HTERT RPE-1 (cell line): Measurements from ENCODE around the gene ZNF410.
"Not testable (repeated sequence)": the region's sequence is repeated elsewhere in the genome, so short reads cannot be mapped to it uniquely, and the experiment has no call there.

Experiments
- in situ Hi-C: fragments of 300-500 bp; cut with MboI; formaldehyde crosslinking; loops from 4 replicates; pipeline ENCODE4 v1.14.3; 2020; ENCODE audit warnings: low sequenced_read_pairs

Gene ZNF410

GRCh38 chr14:73886449-73887317, at the start of gene ZNF410:
TSS of gene ZNF410 (plus strand) at chr14:73886859. CDS start at chr14:73892176, 5,317 bp downstream.
- in situ Hi-C loops = no loop called here

- in situ Hi-C loops = not testable (repeated sequence)
Observed at GRCh38 chr14:73838293-73839034, 48.2 kb upstream of the ZNF410 start.

- in situ Hi-C loops = no loop called here
Observed at GRCh38 chr14:73842201-73842600, 44.5 kb upstream of the ZNF410 start.

- in situ Hi-C loops = no loop called here
Observed at GRCh38 chr14:73842851-73843250, 43.8 kb upstream of the ZNF410 start.

- in situ Hi-C loops = no loop called here
Observed at GRCh38 chr14:73843296-73843695, 43.4 kb upstream of the ZNF410 start.

GRCh38 chr14:73846947-73847346, 39.7 kb upstream of the ZNF410 start:
- in situ Hi-C loops = no loop called here

- in situ Hi-C loops = no loop called here
Observed at GRCh38 chr14:73851000-73851399, 35.7 kb upstream of the ZNF410 start.

GRCh38 chr14:73851567-73852382, 34.9 kb upstream of the ZNF410 start, which contains the start of gene PTGR2:
TSS of gene PTGR2 (plus strand) at chr14:73851831. CDS start at chr14:73858863, 7,032 bp downstream.
- in situ Hi-C loops = no loop called here

- in situ Hi-C loops = no loop called here
Observed at GRCh38 chr14:73859145-73859544, 27.5 kb upstream of the ZNF410 start.

GRCh38 chr14:73861073-73861472, 25.6 kb upstream of the ZNF410 start:
- in situ Hi-C loops = no loop called here

GRCh38 chr14:73862480-73862879, 24.2 kb upstream of the ZNF410 start:
- in situ Hi-C loops = no loop called here

GRCh38 chr14:73863209-73863608, 23.4 kb upstream of the ZNF410 start:
- in situ Hi-C loops = no loop called here

- in situ Hi-C loops = no loop called here
Observed at GRCh38 chr14:73865534-73866113, 21.0 kb upstream of the ZNF410 start.

GRCh38 chr14:73869754-73870153, 16.9 kb upstream of the ZNF410 start:
- in situ Hi-C loops = not testable (repeated sequence)

GRCh38 chr14:73870525-73871235, 16.0 kb upstream of the ZNF410 start:
- in situ Hi-C loops = no loop called here

GRCh38 chr14:73873660-73874059, 13.0 kb upstream of the ZNF410 start:
- in situ Hi-C loops = no loop called here

GRCh38 chr14:73877790-73878189, 8.9 kb upstream of the ZNF410 start:
- in situ Hi-C loops = no loop called here

GRCh38 chr14:73878436-73878835, 8.2 kb upstream of the ZNF410 start:
- in situ Hi-C loops = no loop called here

- in situ Hi-C loops = no loop called here
Observed at GRCh38 chr14:73879027-73879426, 7.6 kb upstream of the ZNF410 start.
